ENCODE measurements around the gene SCD5. TPM values are rescaled to one million over a fixed set of nuclear protein-coding genes. Genes with fewer than 3 reads are reported as not detected.

SCD5 gene
- total RNA-seq, 1 donor from 2014 or later = 0.25 TPM

DNA sequence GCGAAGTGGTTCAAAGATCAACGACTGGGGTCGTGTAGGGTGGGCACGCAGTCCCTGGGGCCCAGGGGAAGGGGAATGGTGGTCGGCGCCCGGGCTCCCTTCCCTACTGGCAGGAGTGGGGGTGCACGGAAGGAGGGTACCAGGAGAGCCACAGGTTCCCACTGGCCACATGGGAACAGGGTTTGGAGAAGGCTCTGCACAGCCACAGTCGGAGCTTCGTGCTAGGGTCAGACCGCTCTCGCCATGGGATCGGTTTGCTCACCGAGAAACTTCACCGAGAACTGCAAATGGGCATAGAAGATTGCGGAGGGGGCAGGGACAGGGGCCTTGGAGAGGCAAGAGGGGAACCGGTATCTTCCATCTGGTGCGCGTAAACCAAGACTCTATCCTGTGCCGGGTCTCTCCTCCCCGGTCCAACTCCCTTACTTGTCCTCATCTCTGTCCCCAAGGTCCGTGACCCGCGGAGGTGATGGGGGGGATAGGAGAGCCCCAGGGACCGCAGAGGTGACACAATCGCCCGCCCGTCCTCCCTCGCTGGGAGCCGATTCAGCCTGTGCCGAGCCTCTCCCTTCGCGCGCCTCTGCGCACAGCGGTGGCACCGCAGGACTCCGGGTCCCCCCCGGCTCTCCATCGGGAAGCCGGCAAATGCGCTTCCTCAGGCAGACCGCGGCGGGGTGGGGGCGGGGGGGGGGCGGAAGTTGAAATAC, 1.0 kb downstream of the SCD5 start:
- intact Hi-C loops (cut with micrococcal nuclease) = no loop called here

- intact Hi-C loops (cut with micrococcal nuclease) = no loop called here
Measured at GRCh38 chr4:82797040-82797404, 1.6 kb downstream of the SCD5 start.

- intact Hi-C loops (cut with micrococcal nuclease) = no loop called here
Measured at GRCh38 chr4:82792912-82793649, 5.5 kb downstream of the SCD5 start.

DNA sequence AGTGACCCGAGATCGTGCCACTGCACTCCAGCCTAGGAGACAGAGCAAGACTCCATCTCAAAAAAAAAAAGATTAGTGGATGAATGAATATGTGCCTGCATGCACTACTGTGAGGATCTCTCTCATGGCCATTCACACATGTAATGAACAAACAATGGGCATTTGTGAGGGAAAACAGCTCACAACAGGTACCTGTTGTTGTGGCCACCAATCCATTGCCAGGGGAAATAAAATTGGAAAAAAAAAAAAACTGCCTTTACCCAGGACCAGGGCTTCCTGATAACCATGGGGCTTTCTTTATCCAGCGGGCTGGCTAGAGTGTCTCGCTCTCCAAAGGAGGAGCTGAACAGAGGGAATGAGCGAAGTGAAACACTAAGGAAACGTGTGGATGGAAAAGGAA, 7.4 kb downstream of the SCD5 start:
- intact Hi-C loops (cut with micrococcal nuclease) = no loop called here

DNA sequence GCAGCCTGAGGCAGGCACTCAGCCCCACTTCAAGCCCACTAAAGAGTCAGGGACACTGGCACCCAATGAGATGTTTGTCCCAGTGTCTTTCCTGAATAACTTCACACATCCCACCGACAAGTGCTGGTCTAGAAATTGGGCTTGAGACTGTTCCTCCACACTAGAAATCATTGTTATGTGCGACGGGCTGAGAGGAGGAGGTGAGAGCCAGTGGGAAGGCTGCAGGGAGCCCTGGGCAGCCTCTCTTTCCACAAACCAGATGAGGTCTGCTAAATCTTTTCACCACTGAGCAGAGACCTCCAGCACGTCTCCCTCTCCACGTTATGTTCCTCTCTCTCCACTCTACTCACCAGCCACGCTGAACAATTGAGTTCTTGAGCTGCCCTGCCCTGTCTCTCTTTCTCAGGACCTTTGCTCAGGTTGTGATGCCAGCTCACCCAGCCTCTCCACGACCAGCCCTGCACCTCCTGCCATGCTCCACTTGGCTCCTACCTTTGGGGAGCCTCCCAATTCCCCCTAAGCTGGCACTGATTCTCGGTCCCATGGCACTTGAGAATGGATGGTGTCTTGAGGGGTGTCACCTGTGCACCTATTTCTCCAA, 8.4 kb downstream of the SCD5 start:
- intact Hi-C loops (cut with micrococcal nuclease) = no loop called here

- intact Hi-C loops (cut with micrococcal nuclease) = no loop called here
Measured at GRCh38 chr4:82789025-82789776, 9.4 kb downstream of the SCD5 start.

- intact Hi-C loops (cut with micrococcal nuclease) = no loop called here
Measured at GRCh38 chr4:82787342-82787741, 11.3 kb downstream of the SCD5 start.

GRCh38 chr4:82786828-82787227, 11.8 kb downstream of the SCD5 start:
- intact Hi-C loops (cut with micrococcal nuclease) = no loop called here

DNA sequence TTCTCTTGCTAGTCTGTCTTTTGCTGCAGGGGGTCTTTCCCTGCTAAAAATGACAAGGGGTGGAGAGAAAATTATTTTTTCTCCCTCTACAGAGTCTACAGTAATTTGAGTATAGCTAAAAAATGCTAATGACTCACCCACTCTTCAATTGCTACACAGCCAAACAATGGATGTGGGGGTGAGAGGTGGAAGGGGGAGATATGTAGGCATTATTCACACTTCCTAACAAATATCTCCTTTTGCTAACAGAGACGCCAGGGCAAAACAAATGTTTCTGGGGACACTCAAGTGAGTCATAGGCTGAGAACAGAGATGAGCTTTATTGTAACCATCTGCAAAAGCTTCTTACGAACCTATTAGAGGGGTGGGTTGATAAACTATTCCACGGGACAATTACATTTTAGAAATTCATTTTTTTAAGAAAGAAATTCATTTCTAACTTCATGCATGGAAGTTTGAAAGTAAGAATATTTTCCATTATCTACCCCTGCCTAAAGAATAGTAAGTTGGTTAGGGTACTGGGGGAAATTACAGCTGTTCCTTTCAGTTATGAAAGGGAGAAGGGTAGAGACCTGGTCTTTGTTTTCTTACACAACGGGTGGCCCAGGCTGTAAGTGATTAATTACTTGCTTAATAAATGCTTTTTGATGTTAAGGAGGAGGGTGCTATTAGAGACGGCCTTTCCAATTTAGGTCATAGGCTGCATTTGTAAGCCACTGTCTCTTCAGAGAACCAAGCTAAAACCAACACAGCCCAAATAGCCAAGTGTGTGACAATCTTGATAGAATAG, 12.8 kb downstream of the SCD5 start:
- intact Hi-C loops (cut with micrococcal nuclease) = no loop called here

DNA sequence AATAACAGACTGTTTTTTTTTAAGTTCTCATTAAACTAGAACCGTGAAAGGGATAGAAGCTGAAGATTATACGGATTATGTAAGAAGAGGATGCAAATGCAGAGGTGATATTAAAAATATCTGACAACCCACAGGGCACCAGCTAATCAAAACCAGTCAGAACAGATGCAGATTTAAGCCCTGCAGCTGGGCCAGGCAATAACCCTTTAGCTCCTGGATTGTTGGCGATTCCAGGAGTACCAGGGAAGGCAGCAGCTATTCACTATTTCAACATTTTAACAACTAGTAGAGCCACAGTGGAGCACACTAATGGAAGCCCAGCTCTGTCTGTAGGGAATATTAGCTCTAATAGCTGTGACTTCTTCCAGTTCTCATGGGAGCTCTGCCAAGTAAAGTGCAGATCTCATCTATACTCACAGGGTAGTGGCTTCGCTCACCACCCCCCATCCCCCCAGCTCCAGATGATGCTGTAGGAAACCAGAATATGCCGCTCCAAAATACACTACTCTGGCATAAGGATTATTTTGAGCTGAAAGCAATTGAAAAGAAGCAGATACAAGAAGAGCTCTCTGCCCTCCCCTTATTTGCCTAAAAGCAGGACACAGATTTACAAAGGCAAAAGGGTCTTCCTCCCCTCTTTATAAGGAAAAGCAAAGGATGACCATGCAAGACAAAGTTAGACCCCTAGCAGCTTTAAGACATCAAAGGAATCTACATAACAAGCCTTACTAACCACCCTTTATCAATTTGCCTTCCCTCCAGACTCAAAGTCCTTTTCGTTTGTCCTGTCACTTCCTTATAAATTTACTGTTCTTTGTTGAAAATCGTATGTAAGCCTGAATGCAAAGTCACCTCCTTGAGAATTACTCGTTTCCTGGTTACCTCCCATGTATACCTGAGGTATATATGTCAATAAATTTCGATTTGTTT, 13.7 kb downstream of the SCD5 start:
- intact Hi-C loops (cut with micrococcal nuclease) = no loop called here

- intact Hi-C loops (cut with micrococcal nuclease) = no loop called here
Measured at GRCh38 chr4:82782626-82783345, 15.8 kb downstream of the SCD5 start.

DNA sequence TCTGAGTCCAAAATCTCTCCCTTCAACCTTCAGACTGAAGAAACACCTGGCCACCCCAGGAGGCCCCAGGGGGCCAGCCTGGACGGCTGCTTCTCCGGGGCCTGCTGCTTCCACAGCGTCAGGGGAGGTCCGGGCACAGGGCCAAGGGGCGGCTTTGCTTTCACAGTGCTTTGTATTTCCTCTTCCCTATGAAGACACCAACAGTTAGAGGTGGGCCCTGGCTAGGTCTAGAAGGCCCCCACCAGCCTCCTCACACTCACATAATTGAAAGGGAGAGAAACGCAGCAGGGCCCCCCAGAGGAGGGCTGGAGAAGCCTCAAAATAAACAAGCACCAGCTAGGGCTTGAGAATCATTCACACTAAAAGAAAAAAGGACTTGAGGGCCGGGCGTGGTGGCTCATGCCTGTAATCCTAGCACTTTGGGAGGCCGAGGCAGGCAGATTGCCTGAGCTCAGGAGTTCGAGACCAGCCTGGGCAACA, 17.8 kb downstream of the SCD5 start:
- intact Hi-C loops (cut with micrococcal nuclease) = no loop called here

DNA sequence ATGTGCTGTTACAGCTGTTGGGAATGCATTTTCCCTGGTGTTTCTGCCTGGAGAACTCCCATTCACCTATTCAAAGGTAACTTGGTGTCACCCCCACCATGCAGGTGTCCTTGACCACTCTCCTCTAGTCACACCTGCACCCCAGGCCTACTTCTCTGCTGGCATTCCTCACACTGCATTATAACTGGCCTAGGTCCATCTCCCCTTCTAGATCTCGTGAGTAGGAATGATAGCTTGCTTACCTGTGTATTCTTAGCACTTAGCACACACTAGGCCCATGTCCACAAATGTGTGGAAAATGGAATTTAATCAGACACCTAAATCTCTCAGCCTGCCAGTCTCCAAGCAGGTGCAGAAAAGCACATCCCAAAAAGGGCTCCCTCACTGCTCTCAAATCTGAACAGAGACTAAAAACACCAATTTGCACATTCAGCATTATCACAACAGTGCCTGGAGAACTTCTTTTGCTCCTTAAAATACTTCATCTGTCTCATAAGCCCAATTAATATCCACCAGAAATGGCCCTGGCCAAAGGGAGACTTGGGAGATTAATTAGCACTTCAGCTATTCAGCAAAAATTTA, 18.3 kb downstream of the SCD5 start:
- intact Hi-C loops (cut with micrococcal nuclease) = no loop called here

DNA sequence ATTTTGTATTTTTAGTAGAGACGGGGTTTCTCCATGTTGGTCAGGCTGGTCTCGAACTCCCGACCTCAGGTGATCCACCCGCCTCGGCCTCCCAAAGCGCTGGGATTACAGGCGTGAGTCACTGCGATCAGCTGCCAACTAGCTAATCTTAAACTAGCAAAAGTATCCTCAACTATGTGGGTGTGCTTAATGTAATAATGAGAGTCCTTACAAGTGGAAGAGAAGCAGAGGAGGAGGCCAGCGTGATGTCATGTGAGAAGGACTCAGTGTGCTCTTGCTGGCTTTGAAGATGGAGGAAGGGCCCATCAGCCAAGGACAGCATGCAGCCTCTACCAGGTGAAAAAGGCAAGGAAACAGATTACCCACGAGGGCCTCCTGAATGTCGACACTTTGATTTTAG, 19.6 kb downstream of the SCD5 start:
- intact Hi-C loops (cut with micrococcal nuclease) = no loop called here

DNA sequence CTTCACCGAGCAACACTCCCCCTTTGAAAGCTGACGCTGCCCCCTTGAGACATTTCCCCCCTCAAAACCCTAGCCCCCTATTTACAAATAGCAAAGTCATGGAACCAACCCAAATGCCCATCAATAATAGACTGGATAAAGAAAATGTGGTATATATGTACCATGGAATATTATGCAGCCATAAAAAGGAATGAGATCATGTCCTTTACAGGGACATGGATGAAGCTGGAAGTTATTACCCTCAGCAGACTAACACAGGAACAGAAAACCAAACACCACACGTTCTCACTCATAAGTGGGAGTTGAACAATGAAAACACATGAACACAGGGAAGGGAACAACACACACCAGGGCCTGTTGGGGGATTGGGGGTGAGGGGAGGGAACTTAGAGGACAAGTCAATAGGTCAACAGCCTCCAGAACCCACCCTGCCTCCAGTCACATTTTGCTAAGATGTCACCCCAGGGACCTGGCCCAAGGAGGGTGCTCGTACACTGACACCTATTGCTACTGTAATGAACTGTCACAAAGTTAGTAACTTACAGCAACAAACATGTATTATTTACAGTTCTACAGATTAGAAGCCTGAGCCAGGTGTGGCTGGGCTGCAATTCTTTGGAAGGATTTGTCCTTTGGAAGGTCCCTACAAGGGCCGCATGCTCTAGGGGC, 20.6 kb downstream of the SCD5 start:
- intact Hi-C loops (cut with micrococcal nuclease) = no loop called here

- intact Hi-C loops (cut with micrococcal nuclease) = no loop called here
Measured at GRCh38 chr4:82776925-82777542, 21.6 kb downstream of the SCD5 start.

DNA sequence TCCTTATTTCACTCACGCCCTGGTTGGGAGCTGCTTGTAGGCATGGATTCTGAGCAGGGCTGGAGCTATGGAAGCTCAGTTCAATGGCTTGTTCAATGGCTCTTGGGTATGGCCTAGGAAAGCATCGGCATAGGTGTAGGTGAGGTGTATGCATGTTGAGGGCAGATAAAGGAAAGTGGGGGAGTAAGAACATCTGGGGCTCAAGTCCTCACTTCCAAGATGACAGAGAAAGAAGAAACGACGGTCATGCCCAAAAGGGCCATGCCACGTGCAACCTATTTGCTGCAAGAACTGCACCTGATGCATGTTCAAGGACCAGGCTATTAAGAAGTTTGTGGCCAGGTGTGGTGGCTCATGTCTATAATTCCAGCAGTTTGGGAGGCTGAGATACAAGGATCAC, 23.4 kb downstream of the SCD5 start:
- intact Hi-C loops (cut with micrococcal nuclease) = no loop called here

DNA sequence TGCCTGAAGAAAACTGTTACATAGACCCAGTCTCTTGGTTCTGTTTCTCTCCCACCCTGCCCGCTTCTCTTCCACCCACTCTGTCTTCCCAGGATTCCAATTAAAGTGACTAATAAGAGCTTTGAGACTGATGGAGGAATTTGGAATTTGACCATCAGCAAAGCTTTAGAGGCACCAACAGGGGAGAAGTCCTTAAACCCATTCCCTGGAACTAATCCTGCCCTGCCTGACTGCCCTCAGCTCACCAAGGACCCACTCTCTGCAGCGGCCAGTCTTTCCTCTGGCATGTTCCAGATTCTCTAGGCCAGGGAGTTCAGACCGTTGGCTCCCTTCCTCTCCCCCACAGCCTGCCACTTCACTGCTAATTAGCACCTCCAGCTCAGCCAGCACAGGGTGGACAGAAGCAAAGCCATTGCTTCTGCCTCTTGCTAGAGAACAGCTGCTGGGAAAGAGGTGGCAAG, 23.9 kb downstream of the SCD5 start:
- intact Hi-C loops (cut with micrococcal nuclease) = no loop called here

Measured in T-helper 1 cell treated with Interleukin-12 subunit alpha and Interleukin-12 subunit beta and Interleukin-4 antibody, amounts not matched to agents 30 ng/mL and 1 ng/mL, for 36 hours (primary cell).